ENCODE results near the gene PFDN2.
"Not testable (repeated sequence)": the region's sequence is repeated elsewhere in the genome, so short reads cannot be mapped to it uniquely, and the experiment has no call there.

DNA sequence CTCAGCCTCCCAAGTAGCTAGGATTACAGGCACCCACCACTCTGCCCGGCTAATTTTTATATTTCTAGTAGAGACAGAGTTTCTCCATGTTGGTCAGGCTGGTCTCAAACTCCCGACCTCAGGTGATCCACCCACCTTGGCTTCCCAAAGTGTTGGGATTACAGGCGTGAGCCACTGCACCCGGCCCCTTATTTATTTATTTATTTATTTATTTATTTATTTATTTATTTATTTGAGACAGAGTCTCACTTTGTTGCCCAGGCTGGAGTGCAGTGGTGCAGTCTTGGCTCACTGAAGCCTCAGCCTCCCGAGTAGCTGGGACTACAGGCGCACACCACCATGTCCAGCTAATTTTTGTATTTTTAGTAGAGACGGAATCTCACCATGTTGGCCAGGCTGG is 52.2 kb downstream of the PFDN2 start:
- TF ChIP-seq, protein P1, sequence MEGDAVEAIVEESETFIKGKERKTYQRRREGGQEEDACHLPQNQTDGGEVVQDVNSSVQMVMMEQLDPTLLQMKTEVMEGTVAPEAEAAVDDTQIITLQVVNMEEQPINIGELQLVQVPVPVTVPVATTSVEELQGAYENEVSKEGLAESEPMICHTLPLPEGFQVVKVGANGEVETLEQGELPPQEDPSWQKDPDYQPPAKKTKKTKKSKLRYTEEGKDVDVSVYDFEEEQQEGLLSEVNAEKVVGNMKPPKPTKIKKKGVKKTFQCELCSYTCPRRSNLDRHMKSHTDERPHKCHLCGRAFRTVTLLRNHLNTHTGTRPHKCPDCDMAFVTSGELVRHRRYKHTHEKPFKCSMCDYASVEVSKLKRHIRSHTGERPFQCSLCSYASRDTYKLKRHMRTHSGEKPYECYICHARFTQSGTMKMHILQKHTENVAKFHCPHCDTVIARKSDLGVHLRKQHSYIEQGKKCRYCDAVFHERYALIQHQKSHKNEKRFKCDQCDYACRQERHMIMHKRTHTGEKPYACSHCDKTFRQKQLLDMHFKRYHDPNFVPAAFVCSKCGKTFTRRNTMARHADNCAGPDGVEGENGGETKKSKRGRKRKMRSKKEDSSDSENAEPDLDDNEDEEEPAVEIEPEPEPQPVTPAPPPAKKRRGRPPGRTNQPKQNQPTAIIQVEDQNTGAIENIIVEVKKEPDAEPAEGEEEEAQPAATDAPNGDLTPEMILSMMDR (IDR thresholded peaks at IDR 0.05), result not testable (repeated sequence)
- TF ChIP-seq EZH2 (IDR thresholded peaks at IDR 0.05), result not testable (repeated sequence)
